ENCODE measurements around the gene SCRN1. TPM values are rescaled to one million over a fixed set of nuclear protein-coding genes. Genes with fewer than 3 reads are reported as not detected.
"Not testable (repeated sequence)": the region's sequence is repeated elsewhere in the genome, so short reads cannot be mapped to it uniquely, and the experiment has no call there.

The SCRN1 gene
- total RNA-seq, 2 experiments from 2014 or later = 37.1 to 62.7 TPM

DNA sequence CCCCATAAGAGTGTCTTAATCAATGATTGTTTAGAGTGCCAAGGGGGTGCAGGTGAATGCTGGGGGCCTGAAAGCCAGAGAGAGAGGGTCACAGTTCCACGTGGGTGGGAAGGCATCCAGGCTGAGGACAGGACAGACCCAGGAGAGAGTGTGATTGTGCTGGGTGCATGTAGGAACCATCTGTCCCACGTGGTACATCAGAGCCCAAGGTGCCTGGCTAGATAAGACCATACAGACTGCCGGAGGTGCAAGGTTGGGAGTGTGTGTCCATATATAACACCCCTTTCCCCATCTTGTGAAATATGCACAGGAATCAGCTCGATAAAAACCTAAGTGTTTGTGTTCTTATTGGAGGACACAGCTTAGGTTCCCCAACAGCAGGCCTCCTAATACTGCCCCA is 97.8 kb downstream of the SCRN1 start:
- H3K36me3 ChIP-seq (ENCODE audit: insufficient read depth, low read length) = no peaks in the 10 kb centered on the region
- no peak overlapping the region for H2AFZ ChIP-seq (ENCODE audit: low read length)
- DNase-seq (ENCODE audit: low spot score) = no peak
- TF ChIP-seq EZH2phosphoT487 (IDR thresholded peaks at IDR 0.05; ENCODE audit: borderline replicate concordance, low read depth, low read length) = no peak
- TF ChIP-seq, protein P1, sequence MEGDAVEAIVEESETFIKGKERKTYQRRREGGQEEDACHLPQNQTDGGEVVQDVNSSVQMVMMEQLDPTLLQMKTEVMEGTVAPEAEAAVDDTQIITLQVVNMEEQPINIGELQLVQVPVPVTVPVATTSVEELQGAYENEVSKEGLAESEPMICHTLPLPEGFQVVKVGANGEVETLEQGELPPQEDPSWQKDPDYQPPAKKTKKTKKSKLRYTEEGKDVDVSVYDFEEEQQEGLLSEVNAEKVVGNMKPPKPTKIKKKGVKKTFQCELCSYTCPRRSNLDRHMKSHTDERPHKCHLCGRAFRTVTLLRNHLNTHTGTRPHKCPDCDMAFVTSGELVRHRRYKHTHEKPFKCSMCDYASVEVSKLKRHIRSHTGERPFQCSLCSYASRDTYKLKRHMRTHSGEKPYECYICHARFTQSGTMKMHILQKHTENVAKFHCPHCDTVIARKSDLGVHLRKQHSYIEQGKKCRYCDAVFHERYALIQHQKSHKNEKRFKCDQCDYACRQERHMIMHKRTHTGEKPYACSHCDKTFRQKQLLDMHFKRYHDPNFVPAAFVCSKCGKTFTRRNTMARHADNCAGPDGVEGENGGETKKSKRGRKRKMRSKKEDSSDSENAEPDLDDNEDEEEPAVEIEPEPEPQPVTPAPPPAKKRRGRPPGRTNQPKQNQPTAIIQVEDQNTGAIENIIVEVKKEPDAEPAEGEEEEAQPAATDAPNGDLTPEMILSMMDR (conservative IDR thresholded peaks at IDR 0.05; ENCODE audit: low read length) = no peak
- H3K9me3 ChIP-seq (ENCODE audit: low read length) = no peaks in the 10 kb centered on the region
- no peaks in the 10 kb centered on the region for H4K20me1 ChIP-seq (ENCODE audit: insufficient read depth, low read length)
- H3K27ac ChIP-seq (ENCODE audit: low read depth, low read length, poor library complexity, severe bottlenecking) = no peak overlapping the region
- ChIA-PET CTCF (ENCODE audit: unreplicated experiment) (interaction anchor here (0.6 kb wide), 1 partner anchor 427 kb away, joined by 3 read pairs; no protein-coding TSS in a partner anchor), POLR2A (no interaction called here)
- intact Hi-C loops (cut with micrococcal nuclease; ENCODE audit: unreplicated experiment) = no loop called here
- H3K4me1 ChIP-seq (ENCODE audit: insufficient read depth, low read length, poor library complexity, severe bottlenecking) = no peaks in the 10 kb centered on the region
- no peaks in the 10 kb centered on the region for H3K9me2 ChIP-seq (ENCODE audit: insufficient read depth, low read length)
- BruUV-seq (replicated peaks) = no TSS peak
- H3K4me2 ChIP-seq (ENCODE audit: low read length) = no peak overlapping the region
- no peak overlapping the region for H3K4me3 ChIP-seq (ENCODE audit: low read depth, low read length, poor library complexity, severe bottlenecking)
- H3K79me2 ChIP-seq (ENCODE audit: insufficient read depth, low read depth, low read length) = no peaks in the 10 kb centered on the region

DNA sequence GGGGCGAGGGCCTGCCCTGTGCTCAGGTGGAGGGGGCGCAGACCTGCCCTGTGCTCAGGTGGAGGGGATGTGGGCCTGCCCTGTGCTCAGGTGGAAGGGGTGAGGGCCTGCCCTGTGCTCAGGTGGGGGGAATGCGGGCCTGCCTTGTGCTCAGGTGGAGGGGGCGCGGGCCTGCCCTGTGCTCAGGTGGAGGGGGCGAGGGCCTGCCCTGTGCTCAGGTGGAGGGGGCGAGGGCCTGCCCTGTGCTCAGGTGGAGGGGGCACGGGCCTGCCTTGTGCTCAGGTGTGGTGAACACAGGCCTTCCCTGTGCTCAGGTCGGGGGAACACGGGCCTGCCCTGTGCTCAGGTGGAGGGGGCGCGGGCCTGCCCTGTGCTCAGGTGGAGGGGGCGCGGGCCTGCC is 98.8 kb downstream of the SCRN1 start:
- H3K4me2 ChIP-seq (ENCODE audit: low read length); H3K27ac ChIP-seq (ENCODE audit: low read depth, low read length, poor library complexity, severe bottlenecking); H3K36me3 ChIP-seq (ENCODE audit: insufficient read depth, low read length); H4K20me1 ChIP-seq (ENCODE audit: insufficient read depth, low read length); H3K9me2 ChIP-seq (ENCODE audit: insufficient read depth, low read length); intact Hi-C loops (cut with micrococcal nuclease; ENCODE audit: unreplicated experiment); H3K4me3 ChIP-seq (ENCODE audit: low read depth, low read length, poor library complexity, severe bottlenecking); DNase-seq (ENCODE audit: low spot score); H2AFZ ChIP-seq (ENCODE audit: low read length); POLR2A ChIA-PET; H3K79me2 ChIP-seq (ENCODE audit: insufficient read depth, low read depth, low read length); BruUV-seq (replicated peaks); H3K9me3 ChIP-seq (ENCODE audit: low read length); H3K4me1 ChIP-seq (ENCODE audit: insufficient read depth, low read length, poor library complexity, severe bottlenecking); CTCF ChIA-PET (ENCODE audit: unreplicated experiment): not testable (repeated sequence)

DNA sequence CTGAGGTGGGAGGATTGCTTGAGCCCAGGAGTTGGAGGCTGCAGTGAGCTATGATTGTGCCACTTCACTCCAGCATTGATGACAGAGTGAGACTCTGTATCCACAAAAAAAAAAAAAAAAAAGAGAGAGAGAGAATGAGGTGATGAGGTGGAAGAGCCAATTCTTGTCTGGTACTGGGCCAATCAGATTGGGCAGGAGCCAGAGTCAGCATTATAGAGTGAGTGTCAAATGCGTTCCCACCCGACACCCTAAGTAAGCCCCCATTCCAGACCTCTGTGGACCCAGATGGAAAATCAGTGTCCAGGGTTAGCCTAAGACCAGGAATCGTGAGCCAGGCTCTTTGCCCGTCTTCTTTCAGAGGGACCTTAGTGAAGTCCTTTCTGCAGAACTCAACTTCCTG is 99.3 kb downstream of the SCRN1 start:
- H3K27ac ChIP-seq (ENCODE audit: low read depth, low read length, poor library complexity, severe bottlenecking) = no peak overlapping the region
- no TSS peak for BruUV-seq (replicated peaks)
- H3K9me3 ChIP-seq (ENCODE audit: low read length) = no peaks in the 10 kb centered on the region
- no peaks in the 10 kb centered on the region for H3K4me1 ChIP-seq (ENCODE audit: insufficient read depth, low read length, poor library complexity, severe bottlenecking)
- H3K4me2 ChIP-seq (ENCODE audit: low read length) = no peak overlapping the region
- intact Hi-C loops (cut with micrococcal nuclease; ENCODE audit: unreplicated experiment) = no loop called here
- no peak overlapping the region for H3K4me3 ChIP-seq (ENCODE audit: low read depth, low read length, poor library complexity, severe bottlenecking)
- H3K9me2 ChIP-seq (ENCODE audit: insufficient read depth, low read length) = no peaks in the 10 kb centered on the region
- no peak for DNase-seq (ENCODE audit: low spot score)
- ChIA-PET CTCF (ENCODE audit: unreplicated experiment) (interaction anchor here (0.6 kb wide), 1 partner anchor 66 kb away, joined by 3 read pairs; no protein-coding TSS in a partner anchor), POLR2A (interaction anchor here (0.7 kb wide), 2 partner anchors 445 to 1217 kb away, joined by 3 to 5 read pairs; no protein-coding TSS in a partner anchor)
- no peaks in the 10 kb centered on the region for H3K79me2 ChIP-seq (ENCODE audit: insufficient read depth, low read depth, low read length)
- H4K20me1 ChIP-seq (ENCODE audit: insufficient read depth, low read length) = no peaks in the 10 kb centered on the region
- H3K36me3 ChIP-seq (ENCODE audit: insufficient read depth, low read length) = no peaks in the 10 kb centered on the region
- TF ChIP-seq EZH2phosphoT487 (IDR thresholded peaks at IDR 0.05; ENCODE audit: borderline replicate concordance, low read depth, low read length) = no peak
- TF ChIP-seq, protein P1 (conservative IDR thresholded peaks at IDR 0.05; ENCODE audit: low read length) = no peak
- H2AFZ ChIP-seq (ENCODE audit: low read length) = no peak overlapping the region

All from OCI-LY7 (cell line).